Mesothelial cell of epicardium (in vitro differentiated cells): ENCODE results near the gene ADAMTS10. TPM values are rescaled to one million over a fixed set of nuclear protein-coding genes. Genes with fewer than 3 reads are reported as not detected.
A peak's percentile ranks its signal among the peaks of the same experiment; 100 is the strongest.

ENCODE experiments used
- DNase-seq, 2 experiments: peaks; one replicate each; pipeline ENCODE4 v3.0.0; 2021; ENCODE audit warnings: low spot score in 2 of 2; ENCODE audit not compliant: unreplicated experiment in 2 of 2
- H3K27ac Mint-ChIP-seq: 2 replicates; pipeline ENCODE4 v1.8.0; 2021; ENCODE audit warnings: mixed read lengths
- H3K27me3 Mint-ChIP-seq: 2 replicates; pipeline ENCODE4 v1.8.0; 2021; ENCODE audit warnings: low read depth, mixed read lengths
- H3K36me3 Mint-ChIP-seq: 2 replicates; pipeline ENCODE4 v1.8.0; 2021; ENCODE audit warnings: mixed read lengths
- H3K4me1 Mint-ChIP-seq: 2 replicates; pipeline ENCODE4 v1.8.0; 2021; ENCODE audit warnings: mixed read lengths
- H3K4me3 Mint-ChIP-seq: 2 replicates; pipeline ENCODE4 v1.8.0; 2021; ENCODE audit warnings: mild to moderate bottlenecking, moderate library complexity, mixed read lengths
- H3K9me3 Mint-ChIP-seq: 2 replicates; pipeline ENCODE4 v1.8.0; 2021; ENCODE audit warnings: mixed read lengths
- total RNA-seq: library from RNA; stranded (reverse); gene quantifications from 3 replicates; pipeline ENCODE4 v1.2.1, GENCODE V29; 2021
- TF ChIP-seq, protein P1 (sequence below): fragments of 200-600 bp; sonication (generic); IDR thresholded peaks from one replicate; pipeline ENCODE4 v1.5.0; 2021; ENCODE audit warnings: antibody characterized with exemption; ENCODE audit not compliant: unreplicated experiment

ADAMTS10 gene
- total RNA-seq, 1 donor from 2014 or later = 182 TPM

DNA sequence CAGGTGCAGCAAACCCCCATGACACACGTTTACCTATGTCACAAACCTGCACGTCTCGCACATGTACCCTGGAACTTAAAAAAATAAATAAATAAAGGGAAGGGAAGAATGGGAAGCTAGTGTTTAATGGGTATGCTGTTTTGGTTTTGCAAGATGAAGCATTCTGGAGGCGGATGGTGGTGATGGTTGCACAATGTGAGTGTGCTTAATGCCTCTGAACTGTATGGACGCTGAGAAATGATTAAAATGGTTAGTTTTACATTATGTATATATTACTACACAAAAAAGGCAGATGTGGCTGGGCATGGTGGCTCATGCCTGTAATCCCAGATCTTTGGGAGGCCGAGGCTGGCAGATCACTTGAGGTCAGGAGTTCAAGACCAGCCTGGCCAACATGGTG is 37.7 kb upstream of the ADAMTS10 start:
- TF ChIP-seq, protein P1, sequence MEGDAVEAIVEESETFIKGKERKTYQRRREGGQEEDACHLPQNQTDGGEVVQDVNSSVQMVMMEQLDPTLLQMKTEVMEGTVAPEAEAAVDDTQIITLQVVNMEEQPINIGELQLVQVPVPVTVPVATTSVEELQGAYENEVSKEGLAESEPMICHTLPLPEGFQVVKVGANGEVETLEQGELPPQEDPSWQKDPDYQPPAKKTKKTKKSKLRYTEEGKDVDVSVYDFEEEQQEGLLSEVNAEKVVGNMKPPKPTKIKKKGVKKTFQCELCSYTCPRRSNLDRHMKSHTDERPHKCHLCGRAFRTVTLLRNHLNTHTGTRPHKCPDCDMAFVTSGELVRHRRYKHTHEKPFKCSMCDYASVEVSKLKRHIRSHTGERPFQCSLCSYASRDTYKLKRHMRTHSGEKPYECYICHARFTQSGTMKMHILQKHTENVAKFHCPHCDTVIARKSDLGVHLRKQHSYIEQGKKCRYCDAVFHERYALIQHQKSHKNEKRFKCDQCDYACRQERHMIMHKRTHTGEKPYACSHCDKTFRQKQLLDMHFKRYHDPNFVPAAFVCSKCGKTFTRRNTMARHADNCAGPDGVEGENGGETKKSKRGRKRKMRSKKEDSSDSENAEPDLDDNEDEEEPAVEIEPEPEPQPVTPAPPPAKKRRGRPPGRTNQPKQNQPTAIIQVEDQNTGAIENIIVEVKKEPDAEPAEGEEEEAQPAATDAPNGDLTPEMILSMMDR = no peak
- Mint-ChIP-seq H3K9me3 (no peaks in the 10 kb centered on the region), H3K36me3 (no peaks in the 10 kb centered on the region), H3K27ac (no peak overlapping the region), H3K4me3 (no peak overlapping the region), H3K27me3 (peaks cover 17% of the 10 kb centered on the region), H3K4me1 (no peaks in the 10 kb centered on the region)
- no peak for DNase-seq

DNA sequence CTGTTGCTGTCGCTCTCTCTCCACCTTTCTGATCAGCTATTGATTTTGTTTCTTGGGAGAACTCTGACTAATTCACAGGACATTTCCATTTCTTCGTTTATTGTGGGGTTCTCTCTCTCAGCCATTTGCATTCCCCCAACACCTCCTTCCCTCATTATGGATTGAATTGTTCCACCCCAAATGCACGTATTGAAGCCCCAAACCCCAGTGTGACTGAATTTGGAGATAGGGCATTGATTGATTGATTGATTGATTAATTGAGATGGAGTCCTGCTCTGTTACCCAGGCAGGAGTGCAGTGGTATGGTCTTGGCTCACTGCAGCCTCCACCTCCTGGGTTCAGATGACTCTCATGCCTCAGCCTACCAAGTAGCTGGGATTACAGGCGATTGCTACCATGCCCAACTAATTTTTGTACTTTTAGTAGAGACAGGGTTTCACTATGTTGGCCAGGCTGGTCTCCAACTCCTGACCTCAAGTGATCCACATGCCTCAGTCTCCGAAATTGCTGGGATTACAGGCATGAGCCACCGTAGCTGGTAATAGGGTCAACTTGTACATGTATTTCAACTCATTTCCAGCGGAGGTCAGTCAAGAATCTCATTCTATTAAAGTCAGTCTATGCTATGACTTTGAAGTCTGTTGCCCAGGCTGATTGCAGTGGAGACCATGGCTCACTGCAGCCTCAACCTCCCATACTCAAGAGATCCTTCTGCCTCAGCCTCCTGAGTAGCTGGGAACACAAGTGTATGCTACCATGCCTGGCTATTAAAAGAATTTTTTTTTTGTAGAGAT is 33.5 kb upstream of the ADAMTS10 start:
- TF ChIP-seq, protein P1 = no peak
- no peak for DNase-seq
- no peak overlapping the region for H3K27ac Mint-ChIP-seq
- peaks cover 11% of the 10 kb centered on the region for H3K27me3 Mint-ChIP-seq
- H3K4me3 Mint-ChIP-seq = no peak overlapping the region
- no peaks in the 10 kb centered on the region for H3K36me3 Mint-ChIP-seq
- no peaks in the 10 kb centered on the region for H3K4me1 Mint-ChIP-seq
- peaks cover 11% of the 10 kb centered on the region for H3K9me3 Mint-ChIP-seq

DNA sequence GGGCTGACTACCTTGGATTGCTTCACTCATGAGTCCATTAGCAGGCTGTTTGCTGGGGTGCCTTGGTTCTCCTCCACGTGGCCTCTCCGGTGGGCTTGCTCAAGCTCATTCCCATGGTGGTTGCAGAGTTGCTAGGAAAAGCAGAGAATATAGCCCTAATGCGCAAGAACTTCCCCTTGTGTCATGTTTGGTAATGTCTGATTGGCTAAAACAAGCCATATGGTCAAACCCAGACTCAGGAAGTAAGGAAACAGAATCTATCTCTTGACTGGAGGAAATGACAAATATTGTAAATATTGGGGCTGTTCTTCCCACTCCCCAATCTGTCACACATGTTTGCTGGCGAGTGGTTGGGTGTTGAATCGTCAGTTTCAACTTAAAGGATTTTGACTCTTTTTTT is 32.0 kb upstream of the ADAMTS10 start:
- no peaks in the 10 kb centered on the region for H3K4me1 Mint-ChIP-seq
- H3K27me3 Mint-ChIP-seq = peaks cover 14% of the 10 kb centered on the region
- H3K27ac Mint-ChIP-seq = no peak overlapping the region
- no peak for DNase-seq
- H3K36me3 Mint-ChIP-seq = no peaks in the 10 kb centered on the region
- peaks cover 11% of the 10 kb centered on the region for H3K9me3 Mint-ChIP-seq
- H3K4me3 Mint-ChIP-seq = no peak overlapping the region
- TF ChIP-seq, protein P1 = no peak

DNA sequence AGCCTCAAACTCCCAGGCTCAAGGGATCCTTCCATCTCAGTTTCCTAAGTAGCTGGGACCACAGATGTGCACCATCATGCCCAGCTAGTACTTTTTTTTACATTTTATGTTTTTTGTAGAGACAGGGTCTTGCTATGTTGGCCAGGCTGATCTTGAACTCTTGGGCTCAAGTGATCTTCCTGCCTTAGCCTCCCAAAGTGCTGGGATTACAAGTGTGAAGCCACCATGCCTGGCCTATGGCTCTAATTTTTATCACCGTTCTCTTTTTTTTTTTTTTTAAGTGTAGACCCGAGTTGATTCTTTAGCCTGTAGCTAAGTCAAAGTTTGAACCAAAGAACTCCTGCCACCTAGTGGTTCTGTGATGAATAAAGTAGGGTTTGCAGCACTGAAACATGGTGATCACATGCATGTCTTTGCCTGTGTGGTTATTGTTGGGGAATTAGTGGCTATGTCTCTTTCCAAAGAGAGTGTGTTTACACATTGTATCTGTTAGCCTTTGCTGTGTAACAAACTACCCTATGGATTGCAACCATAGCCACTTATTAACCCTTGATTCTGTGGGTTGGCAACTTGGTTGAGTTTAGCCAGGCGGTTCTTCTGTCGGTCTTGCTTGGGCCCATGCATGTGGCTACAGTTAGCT is 31.5 kb upstream of the ADAMTS10 start:
- no peak overlapping the region for H3K4me3 Mint-ChIP-seq

DNA sequence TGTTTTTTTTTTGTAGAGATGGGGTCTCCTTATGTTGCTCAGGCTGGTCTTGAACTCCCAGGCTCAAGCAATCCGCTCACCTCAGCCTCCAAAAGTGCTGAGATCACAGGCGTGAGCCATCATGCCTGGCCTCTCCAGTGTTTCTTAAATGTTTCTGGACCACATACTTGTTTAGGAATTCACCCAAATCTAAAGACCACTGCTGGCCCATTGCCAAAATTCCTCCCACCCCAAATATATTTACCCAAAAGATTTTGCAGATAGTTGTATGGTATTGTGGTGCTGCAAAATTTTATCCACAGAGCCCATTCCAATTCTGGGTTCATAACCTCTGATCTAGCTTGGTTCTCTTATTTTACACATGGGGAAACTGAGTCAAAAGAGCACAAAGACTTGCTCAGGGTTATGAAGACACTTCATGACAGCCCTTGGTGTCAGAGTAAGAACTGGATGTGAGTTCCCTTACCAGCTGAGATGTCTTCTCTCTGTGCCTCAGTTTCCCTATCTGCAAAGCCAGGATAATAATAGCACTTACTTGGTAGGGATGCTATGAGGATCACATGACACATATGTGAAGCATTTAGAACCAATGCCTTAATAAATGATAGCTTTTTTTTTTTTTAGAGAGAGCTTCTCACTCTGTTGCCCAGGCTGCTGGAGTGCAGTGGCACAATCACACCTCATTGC is 30.8 kb upstream of the ADAMTS10 start:
- Mint-ChIP-seq H3K27ac (no peak overlapping the region), H3K36me3 (no peaks in the 10 kb centered on the region), H3K4me3 (no peak overlapping the region), H3K4me1 (no peaks in the 10 kb centered on the region), H3K27me3 (peaks cover 6% of the 10 kb centered on the region), H3K9me3 (peaks cover 11% of the 10 kb centered on the region)
- no peak for DNase-seq
- TF ChIP-seq, protein P1 = no peak

More for the DNA sequence above, 31.5 kb upstream of the ADAMTS10 start:
- Mint-ChIP-seq H3K9me3 (peaks cover 11% of the 10 kb centered on the region), H3K4me1 (no peaks in the 10 kb centered on the region), H3K27ac (no peak overlapping the region), H3K27me3 (peaks cover 13% of the 10 kb centered on the region), H3K36me3 (no peaks in the 10 kb centered on the region)
- no peak for DNase-seq
- TF ChIP-seq, protein P1 = peak; percentile 63
